GM23338 (cell line): Measurements from ENCODE around the gene PAIP2. TPM values are rescaled to one million over a fixed set of nuclear protein-coding genes. Genes with fewer than 3 reads are reported as not detected.

Experiments used
- ATAC-seq: fragments of 200-7000 bp; cut with Tn5 transposase; 3 replicates; pipeline ENCODE4 v1.9.1; 2020
- DNase-seq: peaks from one replicate; pipeline ENCODE4 v3.0.0-alpha.2; 2015; ENCODE audit warnings: low spot score
- H2AFZ ChIP-seq: fragments of 200-600 bp; sonication (generic); 2 replicates; pipeline ENCODE4 v1.8.0; 2016; ENCODE audit warnings: antibody characterized with exemption, mild to moderate bottlenecking, moderate library complexity
- H3F3A ChIP-seq: fragments of 200-600 bp; sonication (generic); replicated peaks from 2 replicates; pipeline ENCODE4 v1.8.0; 2017; ENCODE audit warnings: antibody characterized with exemption, mixed run types, low read depth
- H3K27ac ChIP-seq: fragments of 200-600 bp; sonication (generic); 2 replicates; pipeline ENCODE4 v1.6.1; 2016; ENCODE audit warnings: low read depth
- H3K27me3 ChIP-seq: fragments of 200-600 bp; sonication (generic); 2 replicates; pipeline ENCODE4 v1.8.0; 2016; ENCODE audit warnings: mild to moderate bottlenecking, mixed run types, moderate library complexity; ENCODE audit not compliant: insufficient read depth
- H3K36me3 ChIP-seq: fragments of 200-600 bp; sonication (generic); 2 replicates; pipeline ENCODE4 v1.8.0; 2016; ENCODE audit warnings: mild to moderate bottlenecking; ENCODE audit not compliant: insufficient read depth
- H3K4me1 ChIP-seq: fragments of 200-600 bp; sonication (generic); 2 replicates; pipeline ENCODE4 v1.8.0; 2016; ENCODE audit warnings: mild to moderate bottlenecking, moderate library complexity; ENCODE audit not compliant: insufficient read depth
- H3K4me2 ChIP-seq: fragments of 200-600 bp; sonication (generic); 2 replicates; pipeline ENCODE4 v1.7.1; 2017; ENCODE audit warnings: mixed run types
- H3K4me3 ChIP-seq: fragments of 200-600 bp; sonication (generic); 2 replicates; pipeline ENCODE4 v1.6.1; 2016; ENCODE audit warnings: mixed run types
- H3K79me2 ChIP-seq: fragments of 200-600 bp; sonication (generic); replicated peaks from 2 replicates; pipeline ENCODE4 v1.8.0; 2017; ENCODE audit warnings: mild to moderate bottlenecking; ENCODE audit not compliant: insufficient read depth
- H3K9me2 ChIP-seq: fragments of 200-600 bp; sonication (generic); 2 replicates; pipeline ENCODE4 v1.8.0; 2017; ENCODE audit not compliant: insufficient read depth
- H4K20me1 ChIP-seq: fragments of 200-600 bp; sonication (generic); replicated peaks from 2 replicates; pipeline ENCODE4 v1.8.0; 2017; ENCODE audit warnings: mild to moderate bottlenecking; ENCODE audit not compliant: insufficient read depth
- H3K27ac Mint-ChIP-seq: 2 replicates; pipeline ENCODE4 v1.8.0; 2020; ENCODE audit warnings: inconsistent platforms, mild to moderate bottlenecking, moderate library complexity, mixed read lengths
- H3K27me3 Mint-ChIP-seq: 3 replicates; pipeline ENCODE4 v1.8.0; 2022; ENCODE audit warnings: low read depth, mild to moderate bottlenecking, moderate library complexity, mixed read lengths, inconsistent platforms; ENCODE audit not compliant: insufficient read depth, poor library complexity
- H3K36me3 Mint-ChIP-seq: 3 replicates; pipeline ENCODE4 v1.8.0; 2021; ENCODE audit warnings: low read depth, mild to moderate bottlenecking, inconsistent platforms, moderate library complexity, mixed read lengths
- H3K4me1 Mint-ChIP-seq: 3 replicates; pipeline ENCODE4 v1.8.0; 2020; ENCODE audit warnings: mild to moderate bottlenecking, inconsistent platforms, mixed read lengths
- H3K4me3 Mint-ChIP-seq: 3 replicates; pipeline ENCODE4 v1.8.0; 2021; ENCODE audit warnings: moderate library complexity, mild to moderate bottlenecking, inconsistent platforms, mixed read lengths
- H3K9me3 Mint-ChIP-seq: 3 replicates; pipeline ENCODE4 v1.8.0; 2020; ENCODE audit warnings: moderate library complexity, mild to moderate bottlenecking, inconsistent platforms, mixed read lengths
- CREB1 ChIP-seq: fragments of 250-450 bp; sonication (Bioruptor Pico); IDR thresholded peaks from 2 replicates; pipeline ENCODE4 v1.5.0; 2020; ENCODE audit warnings: low read depth, mild to moderate bottlenecking, moderate library complexity
- EZH2 ChIP-seq: fragments of 200-600 bp; sonication (generic); IDR thresholded peaks from one replicate; pipeline ENCODE4 v1.8.0; 2017; ENCODE audit warnings: antibody characterized with exemption, mild to moderate bottlenecking, low read depth; ENCODE audit not compliant: unreplicated experiment
- EZH2phosphoT487 ChIP-seq: fragments of 200-600 bp; sonication (generic); IDR thresholded peaks from one replicate; pipeline ENCODE4 v1.8.1; 2018; ENCODE audit warnings: antibody characterized with exemption; ENCODE audit not compliant: unreplicated experiment
- JUNB ChIP-seq: IDR thresholded peaks from one replicate; pipeline ENCODE4 v1.6.1; 2016; ENCODE audit warnings: antibody characterized with exemption; ENCODE audit not compliant: unreplicated experiment
- POLR2AphosphoS5 ChIP-seq: IDR thresholded peaks from 2 replicates; pipeline ENCODE4 v1.6.1; 2016; ENCODE audit warnings: antibody characterized with exemption, low read depth
- ZNF114 ChIP-seq: fragments of 250-450 bp; sonication (Bioruptor Pico); IDR thresholded peaks from 2 replicates; pipeline ENCODE4 v1.5.0; 2020; ENCODE audit warnings: mild to moderate bottlenecking, moderate library complexity
- ZNF331 ChIP-seq: fragments of 250-450 bp; sonication (Bioruptor Pico); IDR thresholded peaks from 2 replicates; pipeline ENCODE4 v1.5.0; 2020; ENCODE audit warnings: low read depth, mild to moderate bottlenecking, moderate library complexity
- polyA plus RNA-seq: library from polyadenylated mRNA; unstranded; fragments of >200 nt; fragmentation: Nextera tagmentation; extraction: Ambion mirVana; gene quantifications from 2 replicates; pipeline ENCODE4 v1.2.1, GENCODE V29; 2016
- total RNA-seq: library from RNA; depleted of rRNA; stranded (reverse); fragments of >200 nt; shearing (Covaris generic); gene quantifications from 2 replicates; pipeline ENCODE4 v1.2.3, GENCODE V29; 2014
- TF ChIP-seq, protein P1 (sequence below): IDR thresholded peaks from one replicate; pipeline ENCODE4 v1.6.1; 2018; ENCODE audit warnings: antibody characterized with exemption; ENCODE audit not compliant: unreplicated experiment
- TF ChIP-seq, protein P2 (sequence below): IDR thresholded peaks from 2 replicates; pipeline ENCODE4 v1.6.1; 2016; ENCODE audit warnings: antibody characterized with exemption

PAIP2 gene
- total and polyA plus RNA-seq, 2 experiments from 2014 or later, result 132 to 277 TPM

GRCh38 chr5:139340051-139340450 is 1.6 kb upstream of the PAIP2 start (continued):
- TF ChIP-seq EZH2phosphoT487, result no peak

GRCh38 chr5:139341187-139341688 is 416 bp upstream of the PAIP2 start:
- TF ChIP-seq ZNF114 (no peak), POLR2AphosphoS5 (no peak), ZNF331 (no peak), EZH2phosphoT487 (no peak), EZH2 (no peak), CREB1 (CRISPR knock-in tag) (no peak)
- TF ChIP-seq, protein P1, sequence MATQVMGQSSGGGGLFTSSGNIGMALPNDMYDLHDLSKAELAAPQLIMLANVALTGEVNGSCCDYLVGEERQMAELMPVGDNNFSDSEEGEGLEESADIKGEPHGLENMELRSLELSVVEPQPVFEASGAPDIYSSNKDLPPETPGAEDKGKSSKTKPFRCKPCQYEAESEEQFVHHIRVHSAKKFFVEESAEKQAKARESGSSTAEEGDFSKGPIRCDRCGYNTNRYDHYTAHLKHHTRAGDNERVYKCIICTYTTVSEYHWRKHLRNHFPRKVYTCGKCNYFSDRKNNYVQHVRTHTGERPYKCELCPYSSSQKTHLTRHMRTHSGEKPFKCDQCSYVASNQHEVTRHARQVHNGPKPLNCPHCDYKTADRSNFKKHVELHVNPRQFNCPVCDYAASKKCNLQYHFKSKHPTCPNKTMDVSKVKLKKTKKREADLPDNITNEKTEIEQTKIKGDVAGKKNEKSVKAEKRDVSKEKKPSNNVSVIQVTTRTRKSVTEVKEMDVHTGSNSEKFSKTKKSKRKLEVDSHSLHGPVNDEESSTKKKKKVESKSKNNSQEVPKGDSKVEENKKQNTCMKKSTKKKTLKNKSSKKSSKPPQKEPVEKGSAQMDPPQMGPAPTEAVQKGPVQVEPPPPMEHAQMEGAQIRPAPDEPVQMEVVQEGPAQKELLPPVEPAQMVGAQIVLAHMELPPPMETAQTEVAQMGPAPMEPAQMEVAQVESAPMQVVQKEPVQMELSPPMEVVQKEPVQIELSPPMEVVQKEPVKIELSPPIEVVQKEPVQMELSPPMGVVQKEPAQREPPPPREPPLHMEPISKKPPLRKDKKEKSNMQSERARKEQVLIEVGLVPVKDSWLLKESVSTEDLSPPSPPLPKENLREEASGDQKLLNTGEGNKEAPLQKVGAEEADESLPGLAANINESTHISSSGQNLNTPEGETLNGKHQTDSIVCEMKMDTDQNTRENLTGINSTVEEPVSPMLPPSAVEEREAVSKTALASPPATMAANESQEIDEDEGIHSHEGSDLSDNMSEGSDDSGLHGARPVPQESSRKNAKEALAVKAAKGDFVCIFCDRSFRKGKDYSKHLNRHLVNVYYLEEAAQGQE, result no peak
- TF ChIP-seq, protein P2, sequence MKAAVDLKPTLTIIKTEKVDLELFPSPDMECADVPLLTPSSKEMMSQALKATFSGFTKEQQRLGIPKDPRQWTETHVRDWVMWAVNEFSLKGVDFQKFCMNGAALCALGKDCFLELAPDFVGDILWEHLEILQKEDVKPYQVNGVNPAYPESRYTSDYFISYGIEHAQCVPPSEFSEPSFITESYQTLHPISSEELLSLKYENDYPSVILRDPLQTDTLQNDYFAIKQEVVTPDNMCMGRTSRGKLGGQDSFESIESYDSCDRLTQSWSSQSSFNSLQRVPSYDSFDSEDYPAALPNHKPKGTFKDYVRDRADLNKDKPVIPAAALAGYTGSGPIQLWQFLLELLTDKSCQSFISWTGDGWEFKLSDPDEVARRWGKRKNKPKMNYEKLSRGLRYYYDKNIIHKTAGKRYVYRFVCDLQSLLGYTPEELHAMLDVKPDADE, result no peak
- peaks cover 3% of the 10 kb centered on the region for H3K36me3 ChIP-seq

GRCh38 chr5:139342423-139342723 is 719 bp downstream of the PAIP2 start:
- Histone ChIP-seq H3K9me2 (peaks cover 4% of the 10 kb centered on the region; the same call in 1 of the 2 replicates), H2AFZ (no peak overlapping the region), H3K4me3 (peak overlapping the region; percentile 90), H4K20me1 (peaks cover 43% of the 10 kb centered on the region), H3K4me1 (peaks cover 8% of the 10 kb centered on the region), H3K27ac (peak overlapping the region; percentile 98), H3K4me2 (peak overlapping the region; percentile 97), H3K27me3 (no peaks in the 10 kb centered on the region), H3K36me3 (peaks cover 11% of the 10 kb centered on the region), H3F3A (peaks cover 7% of the 10 kb centered on the region; the same call in 1 of the 2 replicates), H3K79me2 (peaks cover 51% of the 10 kb centered on the region)
- no peak for DNase-seq
- Mint-ChIP-seq H3K36me3 (peaks cover 36% of the 10 kb centered on the region), H3K4me3 (peak overlapping the region; percentile 99), H3K27me3 (peaks cover 20% of the 10 kb centered on the region), H3K9me3 (no peaks in the 10 kb centered on the region; the same call in 2 of the 3 replicates), H3K27ac (peak overlapping the region; percentile 100), H3K4me1 (peaks cover 23% of the 10 kb centered on the region)
- no peak for ATAC-seq
- no peak for TF ChIP-seq CREB1 (CRISPR knock-in tag)
- no peak for TF ChIP-seq JUNB
- TF ChIP-seq, protein P2, result no peak

More at GRCh38 chr5:139341187-139341688, 416 bp upstream of the PAIP2 start:
- H3F3A ChIP-seq, result peaks cover 14% of the 10 kb centered on the region; the same call in 1 of the 2 replicates
- H3K4me1 ChIP-seq, result peaks cover 8% of the 10 kb centered on the region
- H3K4me3 ChIP-seq, result peak overlapping the region; percentile 90
- Mint-ChIP-seq H3K4me1 (peaks cover 23% of the 10 kb centered on the region), H3K27ac (peak overlapping the region; percentile 100), H3K4me3 (peak overlapping the region; percentile 99), H3K9me3 (no peaks in the 10 kb centered on the region; the same call in 2 of the 3 replicates), H3K36me3 (peaks cover 26% of the 10 kb centered on the region), H3K27me3 (peaks cover 19% of the 10 kb centered on the region)
- H3K27me3 ChIP-seq, result no peaks in the 10 kb centered on the region
- DNase-seq (no peak), ATAC-seq (no peak)
- 0 out of 2 replicates have a peak overlapping the region, but pooled peaks have one; percentile 34 for H2AFZ ChIP-seq
- H3K9me2 ChIP-seq, result peaks cover 4% of the 10 kb centered on the region; the same call in 1 of the 2 replicates
- H3K79me2 ChIP-seq, result peaks cover 40% of the 10 kb centered on the region
- peaks cover 36% of the 10 kb centered on the region for H4K20me1 ChIP-seq
- H3K27ac ChIP-seq, result no peak overlapping the region
- peak overlapping the region; percentile 84 for H3K4me2 ChIP-seq
